ENCODE measurements around the gene NLGN3.

- TF ChIP-seq CTCF (IDR thresholded peaks at IDR 0.05) (no peak), POLR2A (IDR thresholded peaks at IDR 0.05) (no peak)
Observed at GRCh38 chrX:71182871-71183270, 38.2 kb downstream of the NLGN3 start.
